Endothelial cell of umbilical vein (primary cell): ENCODE results near the gene RPP30. TPM values are rescaled to one million over a fixed set of nuclear protein-coding genes. Genes with fewer than 3 reads are reported as not detected.

Experiments used
- BruUV-seq: library from RNA; stranded (reverse); fragments of 400-500 nt; replicated peaks from 2 replicates; lab custom pipeline; 2021; lab: Mats Ljungman, UMichigan
- CTCF ChIA-PET: fragments of 300-600, 350-600 bp; sonication (Branson Sonifier 250); formaldehyde crosslinking; loops from one replicate; lab custom pipeline; 2021; ENCODE audit warnings: antibody characterized with exemption, inconsistent platforms; lab: Charles Lee
- POLR2A ChIA-PET: fragments of 300-600, 350-600 bp; sonication (Branson Sonifier 250); formaldehyde crosslinking; loops from one replicate; lab custom pipeline; 2021; ENCODE audit warnings: antibody characterized with exemption, inconsistent platforms; lab: Charles Lee
- DNase-seq: peaks from one replicate; pipeline ENCODE4 v3.0.0-alpha.2; 2011; ENCODE audit warnings: low read depth, low spot score
- FAIRE-seq: peaks from 2 replicates; lab custom pipeline; 2011; peaks lifted over from hg19 to GRCh38; lab: Jason Lieb, UNC
- H2AFZ ChIP-seq: 2 replicates; pipeline ENCODE4 v1.6.0; 2012; ENCODE audit warnings: low read depth, low read length, control low read depth, inconsistent platforms
- H3K27ac ChIP-seq: 2 replicates; pipeline ENCODE4 v1.5.1; 2011; ENCODE audit warnings: low read depth, mild to moderate bottlenecking, control low read depth, low read length, moderate library complexity; ENCODE audit not compliant: insufficient read depth
- H3K27me3 ChIP-seq, 2 experiments: 2 replicates each; pipeline versions ENCODE4 v1.6.0 to v1.6.1; 2011; ENCODE audit warnings: low read length in 2 of 2, mixed read lengths in 1 of 2; ENCODE audit not compliant: control insufficient read depth in 2 of 2, insufficient read depth in 2 of 2
- H3K36me3 ChIP-seq, 2 experiments: 2 replicates in 1 of 2; 3 replicates in 1 of 2; pipeline ENCODE4 v1.5.1; 2011; ENCODE audit warnings: low read length in 2 of 2, mild to moderate bottlenecking in 1 of 2, moderate library complexity in 1 of 2; ENCODE audit not compliant: control insufficient read depth in 2 of 2, insufficient read depth in 2 of 2; ENCODE audit errors: extremely low read depth in 1 of 2
- H3K4me1 ChIP-seq: 3 replicates; pipeline ENCODE4 v1.5.1; 2011; ENCODE audit warnings: mild to moderate bottlenecking, low read length; ENCODE audit not compliant: control insufficient read depth, insufficient read depth; ENCODE audit errors: extremely low read depth
- H3K4me2 ChIP-seq: 2 replicates; pipeline ENCODE4 v1.6.1; 2011; ENCODE audit warnings: low read length, control low read depth, mixed read lengths; ENCODE audit not compliant: insufficient read depth
- H3K4me3 ChIP-seq, 3 experiments: fragments of 200-600 bp in 1 of 3; sonication (generic), shearing (Covaris generic) in 1 of 3; replicated peaks in 1 of 3; 2 replicates each; pipeline ENCODE4 v1.5.1; 2011 to 2016; ENCODE audit warnings: control low read depth in 3 of 3, low read length in 3 of 3, mild to moderate bottlenecking in 2 of 3, inconsistent platforms in 1 of 3, low read depth in 1 of 3, moderate library complexity in 1 of 3; ENCODE audit not compliant: insufficient read depth in 1 of 3
- H3K79me2 ChIP-seq: 2 replicates; pipeline ENCODE4 v1.6.0; 2012; ENCODE audit warnings: low read length, inconsistent platforms; ENCODE audit not compliant: control insufficient read depth, insufficient read depth
- H3K9ac ChIP-seq: replicated peaks from 2 replicates; pipeline ENCODE3; 2011; ENCODE audit warnings: low read length, control low read depth; ENCODE audit not compliant: insufficient read depth; ENCODE audit errors: extremely low read depth
- H3K9me1 ChIP-seq: replicated peaks from 3 replicates; pipeline ENCODE4 v1.6.0; 2011; ENCODE audit warnings: mild to moderate bottlenecking, low read length; ENCODE audit not compliant: control insufficient read depth, insufficient read depth; ENCODE audit errors: extremely low read depth
- H3K9me3 ChIP-seq: replicated peaks from 2 replicates; pipeline ENCODE4 v1.5.1; 2012; ENCODE audit warnings: low read length, inconsistent platforms; ENCODE audit not compliant: control insufficient read depth, insufficient read depth
- H4K20me1 ChIP-seq: replicated peaks from 2 replicates; pipeline ENCODE3; 2011; ENCODE audit warnings: mild to moderate bottlenecking, low read length; ENCODE audit not compliant: control insufficient read depth, insufficient read depth; ENCODE audit errors: extremely low read depth
- FOS ChIP-seq: IDR thresholded peaks from 2 replicates; pipeline ENCODE4 v1.6.1; 2011; ENCODE audit warnings: mild to moderate bottlenecking, low read length, moderate library complexity, borderline replicate concordance; ENCODE audit not compliant: insufficient read depth
- dilution Hi-C: fragments of 300-500 bp; cut with MboI; formaldehyde crosslinking; loops from one replicate; pipeline ENCODE4 v1.15.0; 2019; ENCODE audit warnings: low sequenced_read_pairs; ENCODE audit not compliant: extremely low pct_ligation_motif_present
- intact Hi-C: fragments of 100-400 bp; cut with micrococcal nuclease; formaldehyde crosslinking; loops from one replicate; pipeline ENCODE4 v1.10.0; 2022
- polyA plus RNA-seq, 4 experiments: library from polyadenylated mRNA; depleted of rRNA in 3 of 4; stranded (reverse) in 3 of 4; unstranded in 1 of 4; fragments of >200 nt; gene quantifications; 2 replicates each; pipeline versions ENCODE4 v1.2.1 to v1.2.3, GENCODE V29; 2011 to 2012; ENCODE audit warnings: missing spikeins in 1 of 4
- total RNA-seq: library from RNA; stranded (reverse); gene quantifications from 2 replicates; pipeline ENCODE4 v1.2.3, GENCODE V29; 2021
- TF ChIP-seq, protein P1 (sequence below), 2 donors: IDR thresholded peaks; 1 replicate in 1 of 2; 2 replicates in 1 of 2; pipeline ENCODE4 v1.5.1; 2011; ENCODE audit warnings: low read length in 2 of 2, mild to moderate bottlenecking in 2 of 2, moderate library complexity in 2 of 2, control low read depth in 1 of 2, inconsistent platforms in 1 of 2, low read depth in 1 of 2; ENCODE audit not compliant: insufficient read depth in 1 of 2; ENCODE audit errors: extremely low read depth in 1 of 2
- TF ChIP-seq, protein P2 (sequence below): IDR thresholded peaks from 2 replicates; pipeline ENCODE4 v1.6.1; 2011; ENCODE audit not compliant: insufficient read depth, insufficient read length

The RPP30 gene
- total and polyA plus RNA-seq, 2 donors (not counting 3 experiments of a cell fraction or from before 2014, with no cell fraction given), result 21.1 to 47.8 TPM

DNA sequence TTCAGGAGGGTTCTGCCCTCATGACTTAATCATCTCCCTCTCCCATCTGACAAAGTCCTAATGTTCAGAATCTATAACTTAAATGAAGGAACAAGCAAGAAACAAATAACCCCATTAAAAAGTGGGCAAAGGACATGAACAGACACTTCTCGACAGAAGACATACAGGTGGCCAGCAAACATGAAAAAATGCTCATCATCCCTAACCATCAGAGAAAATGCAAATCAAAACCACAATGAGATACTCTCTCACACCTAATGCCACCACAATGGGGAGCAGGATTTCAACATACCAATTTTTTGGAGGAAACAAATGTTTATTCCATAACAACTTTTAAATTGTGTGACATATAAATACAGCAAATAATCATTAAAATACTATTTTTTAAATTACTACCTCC, 11.0 kb upstream of the RPP30 start:
- POLR2A ChIA-PET, result no interaction called here
- H2AFZ ChIP-seq, result no peak overlapping the region

DNA sequence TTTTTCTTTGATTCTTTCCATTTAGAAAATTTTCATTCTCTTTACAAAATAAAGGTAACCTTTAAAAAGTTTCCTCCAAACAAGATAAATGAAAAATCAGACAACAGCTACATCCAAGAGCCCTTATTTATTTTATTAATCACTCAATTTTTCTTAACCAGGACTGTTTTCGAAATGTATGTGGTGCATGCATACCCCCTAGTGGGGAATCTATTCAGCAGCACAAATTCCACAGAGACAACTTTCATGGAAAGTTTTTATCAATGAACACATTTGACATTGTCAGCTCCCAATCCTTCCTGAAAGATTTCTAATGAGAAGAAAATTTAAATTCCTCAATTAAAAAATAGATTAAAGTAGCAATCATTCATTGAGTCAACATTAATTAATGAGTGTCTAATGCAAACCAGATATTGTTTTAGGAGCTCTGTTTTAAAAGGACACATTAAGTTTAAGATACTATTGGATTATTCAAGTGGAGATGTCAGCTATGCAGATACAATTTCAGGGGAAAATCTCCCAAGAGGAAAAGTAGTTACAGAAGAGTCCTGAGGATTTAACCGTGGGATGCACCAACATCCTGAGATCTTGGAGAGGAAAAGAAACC, 8.8 kb upstream of the RPP30 start:
- ChIA-PET CTCF (interaction anchor here (0.6 to 8.0 kb wide), 27 partner anchors 9 to 1070 kb away, joined by 3 to 169 read pairs (median 5); partner anchors contain the start of gene RPP30), POLR2A (no interaction called here)
- dilution Hi-C loops, result no loop called here
- TF ChIP-seq FOS, result no peak
- TF ChIP-seq, protein P1, sequence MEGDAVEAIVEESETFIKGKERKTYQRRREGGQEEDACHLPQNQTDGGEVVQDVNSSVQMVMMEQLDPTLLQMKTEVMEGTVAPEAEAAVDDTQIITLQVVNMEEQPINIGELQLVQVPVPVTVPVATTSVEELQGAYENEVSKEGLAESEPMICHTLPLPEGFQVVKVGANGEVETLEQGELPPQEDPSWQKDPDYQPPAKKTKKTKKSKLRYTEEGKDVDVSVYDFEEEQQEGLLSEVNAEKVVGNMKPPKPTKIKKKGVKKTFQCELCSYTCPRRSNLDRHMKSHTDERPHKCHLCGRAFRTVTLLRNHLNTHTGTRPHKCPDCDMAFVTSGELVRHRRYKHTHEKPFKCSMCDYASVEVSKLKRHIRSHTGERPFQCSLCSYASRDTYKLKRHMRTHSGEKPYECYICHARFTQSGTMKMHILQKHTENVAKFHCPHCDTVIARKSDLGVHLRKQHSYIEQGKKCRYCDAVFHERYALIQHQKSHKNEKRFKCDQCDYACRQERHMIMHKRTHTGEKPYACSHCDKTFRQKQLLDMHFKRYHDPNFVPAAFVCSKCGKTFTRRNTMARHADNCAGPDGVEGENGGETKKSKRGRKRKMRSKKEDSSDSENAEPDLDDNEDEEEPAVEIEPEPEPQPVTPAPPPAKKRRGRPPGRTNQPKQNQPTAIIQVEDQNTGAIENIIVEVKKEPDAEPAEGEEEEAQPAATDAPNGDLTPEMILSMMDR (IDR thresholded peaks at IDR 0.05; ENCODE audit: extremely low read depth in 1 of 2, insufficient read depth in 1 of 2, low read depth in 1 of 2, low read length in 2 of 2), result peak; percentile 57 to 62
- Histone ChIP-seq H3K27me3 (peaks cover 24 to 43% of the 10 kb centered on the region in 2 experiments), H3K4me1 (peaks cover 19% of the 10 kb centered on the region), H3K4me3 (no peak overlapping the region), H3K9ac (no peak overlapping the region), H3K79me2 (no peaks in the 10 kb centered on the region), H2AFZ (no peak overlapping the region), H3K27ac (no peak overlapping the region), H3K36me3 (no peaks in the 10 kb centered on the region), H3K9me3 (no peaks in the 10 kb centered on the region), H3K9me1 (no peaks in the 10 kb centered on the region), H4K20me1 (no peaks in the 10 kb centered on the region), H3K4me2 (no peak overlapping the region)
- FAIRE-seq, result peak; percentile 71
- intact Hi-C loops, result loop anchor here (1.0 to 10.0 kb wide), 6 partner anchors 84 to 1070 kb away; no protein-coding TSS in a partner anchor
- peak; percentile 49 for DNase-seq
- no TSS peak for BruUV-seq

More for the DNA sequence above, 11.0 kb upstream of the RPP30 start:
- dilution Hi-C loops, result no loop called here
- no peak for DNase-seq
- TF ChIP-seq, protein P2, sequence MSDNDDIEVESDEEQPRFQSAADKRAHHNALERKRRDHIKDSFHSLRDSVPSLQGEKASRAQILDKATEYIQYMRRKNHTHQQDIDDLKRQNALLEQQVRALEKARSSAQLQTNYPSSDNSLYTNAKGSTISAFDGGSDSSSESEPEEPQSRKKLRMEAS, result no peak
- Histone ChIP-seq H3K27me3 (peaks cover 24 to 37% of the 10 kb centered on the region in 2 experiments), H3K9ac (no peak overlapping the region), H3K4me2 (no peak overlapping the region), H3K27ac (no peak overlapping the region), H3K36me3 (no peaks in the 10 kb centered on the region), H4K20me1 (no peaks in the 10 kb centered on the region), H3K9me3 (no peaks in the 10 kb centered on the region), H3K79me2 (no peaks in the 10 kb centered on the region), H3K4me1 (peaks cover 19% of the 10 kb centered on the region), H3K4me3 (no peak overlapping the region), H3K9me1 (no peaks in the 10 kb centered on the region)
- CTCF ChIA-PET, result interaction anchor here (1.0 to 8.0 kb wide), 4 partner anchors 73 to 202 kb away, joined by 3 to 169 read pairs (median 16); no protein-coding TSS in a partner anchor
- no TSS peak for BruUV-seq
- no peak for FAIRE-seq
- intact Hi-C loops, result loop anchor here (5.0 to 10.0 kb wide), 2 partner anchors 573 to 906 kb away; no protein-coding TSS in a partner anchor
